ENCODE data around the gene MED20.

The MED20 gene

GRCh38 chr6:41896281-41896680, 24.7 kb downstream of the MED20 start:
- Histone ChIP-seq H3K4me1 (ENCODE audit: control insufficient read depth in 1 of 2, insufficient read depth in 1 of 2, low read depth in 1 of 2, low read length in 1 of 2) (peaks cover 34% of the 10 kb centered on the region in 2 experiments), H3K27ac (peak overlapping the region; percentile 85), H3K4me3 (ENCODE audit: low read depth in 1 of 2, low read length in 1 of 2) (peak overlapping the region; percentile 89 to 91), H3K27me3 (peaks cover 15% of the 10 kb centered on the region), H3K9me3 (no peaks in the 10 kb centered on the region), H3K36me3 (no peaks in the 10 kb centered on the region)
- no peak for TF ChIP-seq CTCF (IDR thresholded peaks at IDR 0.05)

GRCh38 chr6:41895300-41896233, 25.4 kb downstream of the MED20 start, which contains the start of gene USP49:
Gene USP49, minus strand, starts transcription at chr6:41895375. Its CDS starts 88,392 bp downstream, at chr6:41806983.
- Histone ChIP-seq H3K27ac (peak within 1 kb of the TSS; percentile 85), H3K4me3 (ENCODE audit: low read depth in 1 of 2, low read length in 1 of 2) (peak within 1 kb of the TSS; percentile 89 to 91), H3K9me3 (no peaks in the 10 kb centered on the region), H3K27me3 (peaks cover 15% of the 10 kb centered on the region), H3K36me3 (no peaks in the 10 kb centered on the region), H3K4me1 (ENCODE audit: control insufficient read depth in 1 of 2, insufficient read depth in 1 of 2, low read depth in 1 of 2, low read length in 1 of 2) (peaks cover 27% of the 10 kb centered on the region in 2 experiments)
- peak; percentile 40 for TF ChIP-seq CTCF (IDR thresholded peaks at IDR 0.05)

- TF ChIP-seq CTCF (IDR thresholded peaks at IDR 0.05) = no peak
- Histone ChIP-seq H3K27ac (peak overlapping the region; percentile 85), H3K4me1 (ENCODE audit: control insufficient read depth in 1 of 2, insufficient read depth in 1 of 2, low read depth in 1 of 2, low read length in 1 of 2) (peaks cover 21% of the 10 kb centered on the region in 2 experiments), H3K27me3 (peaks cover 15% of the 10 kb centered on the region), H3K9me3 (no peaks in the 10 kb centered on the region), H3K36me3 (no peaks in the 10 kb centered on the region), H3K4me3 (ENCODE audit: low read depth in 1 of 2, low read length in 1 of 2) (peak overlapping the region; percentile 89 to 91)
Observed at GRCh38 chr6:41894366-41895299, 26.3 kb downstream of the MED20 start.

- Histone ChIP-seq H3K4me1 (ENCODE audit: control insufficient read depth in 1 of 2, insufficient read depth in 1 of 2, low read depth in 1 of 2, low read length in 1 of 2) (peaks cover 21% of the 10 kb centered on the region in 2 experiments), H3K27me3 (peaks cover 15% of the 10 kb centered on the region), H3K9me3 (no peaks in the 10 kb centered on the region), H3K4me3 (ENCODE audit: low read depth in 1 of 2, low read length in 1 of 2) (no peak overlapping the region), H3K36me3 (no peaks in the 10 kb centered on the region), H3K27ac (no peak overlapping the region)
- no peak for TF ChIP-seq CTCF (IDR thresholded peaks at IDR 0.05)
Observed at GRCh38 chr6:41892921-41893564, 27.9 kb downstream of the MED20 start.

- no peaks in the 10 kb centered on the region for H3K27me3 ChIP-seq
- no peak for TF ChIP-seq CTCF (IDR thresholded peaks at IDR 0.05)
- no peak overlapping the region for H3K27ac ChIP-seq
- H3K4me3 ChIP-seq (ENCODE audit: low read depth in 1 of 2, low read length in 1 of 2) = no peak overlapping the region
- no peaks in the 10 kb centered on the region for H3K9me3 ChIP-seq
- H3K36me3 ChIP-seq = peaks cover 16% of the 10 kb centered on the region
- H3K4me1 ChIP-seq (ENCODE audit: control insufficient read depth in 1 of 2, insufficient read depth in 1 of 2, low read depth in 1 of 2, low read length in 1 of 2) = peaks cover 0 to 3% of the 10 kb centered on the region in 2 experiments
Observed at GRCh38 chr6:41887331-41887751, 33.6 kb downstream of the MED20 start.

Data from neutrophil (primary cell).